SKM-1 (cell line): ENCODE results near the gene ADAM23.

Experiments used
- DNase-seq: peaks from one replicate; lab custom pipeline; 2025; ENCODE audit not compliant: unreplicated experiment; lab: John Stamatoyannopoulos, UW

Gene ADAM23

DNA sequence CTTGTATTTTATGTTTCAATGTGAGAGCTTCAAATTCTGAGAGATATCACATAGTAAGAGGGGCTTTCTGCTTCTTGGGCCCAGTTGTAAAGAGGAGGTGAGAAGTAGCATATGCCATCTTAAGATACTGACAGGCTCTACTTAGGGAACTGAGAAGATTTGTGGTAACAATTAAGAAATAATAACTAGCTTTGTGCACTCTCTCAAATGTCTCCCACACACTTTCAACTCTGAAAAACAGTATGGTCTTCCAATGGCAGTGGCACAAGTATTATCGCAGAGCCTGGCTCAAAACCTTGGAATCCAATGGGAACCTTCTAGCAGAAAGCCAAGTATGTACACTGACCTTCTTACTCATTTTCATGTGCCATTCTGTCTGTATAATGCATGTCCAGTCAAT is 118.6 kb downstream of the ADAM23 start:
- DNase-seq, result no peak

DNA sequence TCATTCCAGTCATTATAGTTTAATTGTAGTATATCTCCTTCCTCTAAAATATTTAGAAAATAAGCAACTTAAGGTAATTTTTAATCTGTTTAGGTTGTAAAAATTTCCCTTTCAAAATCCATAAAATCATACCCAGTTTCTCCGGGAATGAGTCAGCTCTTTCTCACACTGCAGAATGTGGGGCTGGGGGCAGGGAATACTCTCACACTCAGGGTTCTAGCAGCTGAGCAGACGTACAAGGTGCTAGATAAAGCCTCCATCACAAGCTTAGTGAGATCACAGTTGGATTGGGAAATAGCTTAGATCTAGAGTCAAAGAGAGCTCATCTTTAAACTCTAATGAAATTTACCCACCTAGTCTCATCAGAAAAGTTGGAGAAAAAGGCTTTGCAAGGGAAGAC is 119.0 kb downstream of the ADAM23 start:
- no peak for DNase-seq

DNA sequence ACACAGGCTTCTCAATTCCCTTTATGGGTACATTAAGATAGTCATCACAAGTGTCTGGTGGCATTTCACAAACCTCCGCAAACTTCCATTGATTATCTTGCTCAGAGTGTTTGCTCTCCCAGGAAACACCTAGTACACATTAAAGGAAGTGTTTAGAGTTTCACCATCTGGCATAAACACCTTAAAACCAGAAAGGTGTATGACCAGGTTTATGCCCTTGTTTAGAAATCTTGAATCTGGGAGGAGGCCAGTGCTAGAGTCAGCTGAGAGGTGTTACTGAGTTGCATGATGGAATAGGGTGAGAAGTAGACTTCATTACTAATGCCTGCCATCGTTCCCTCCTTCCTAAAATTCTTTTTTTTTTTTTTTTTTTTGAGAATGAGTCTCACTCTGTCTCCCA is 120.0 kb downstream of the ADAM23 start:
- DNase-seq, result no peak

DNA sequence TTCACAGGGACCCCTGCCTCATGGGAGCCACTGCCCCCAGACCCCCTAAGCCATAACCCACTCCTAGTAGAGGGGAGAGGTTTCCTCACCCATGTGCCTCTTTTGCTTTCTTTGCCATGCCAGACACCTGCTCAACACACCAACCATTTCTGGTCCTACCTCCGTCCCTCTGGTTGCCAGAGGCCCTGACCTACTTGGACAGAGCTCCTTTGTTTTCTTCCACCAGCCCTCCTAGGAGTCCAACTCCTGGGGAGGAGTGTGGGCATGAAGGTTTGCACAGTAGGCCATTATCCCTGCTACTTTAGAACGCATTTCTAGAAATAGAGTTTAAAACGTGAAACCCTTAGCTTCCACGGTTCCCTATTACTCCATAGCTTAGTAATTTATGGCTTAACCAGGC is 122.3 kb downstream of the ADAM23 start:
- DNase-seq, result no peak

DNA sequence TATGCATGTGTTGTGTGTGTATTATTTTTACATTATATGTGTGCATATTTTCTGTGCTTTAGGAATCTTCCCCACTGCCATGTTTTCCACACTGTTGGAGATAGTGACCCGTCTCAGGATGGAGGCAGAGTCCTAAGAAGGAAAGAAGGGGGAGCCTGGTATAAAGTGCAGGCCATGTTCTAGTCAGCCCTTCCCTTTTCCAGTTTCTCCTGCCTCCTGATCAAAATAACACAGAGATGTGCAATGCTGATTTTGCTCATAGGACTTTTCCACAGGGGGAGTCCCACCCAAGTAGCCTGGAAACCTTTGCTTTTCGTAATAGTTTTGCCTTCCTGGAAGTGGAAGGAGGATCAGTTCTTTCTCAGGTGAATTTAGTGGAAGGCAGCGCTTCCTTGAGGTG is 126.1 kb downstream of the ADAM23 start:
- DNase-seq, result no peak

DNA sequence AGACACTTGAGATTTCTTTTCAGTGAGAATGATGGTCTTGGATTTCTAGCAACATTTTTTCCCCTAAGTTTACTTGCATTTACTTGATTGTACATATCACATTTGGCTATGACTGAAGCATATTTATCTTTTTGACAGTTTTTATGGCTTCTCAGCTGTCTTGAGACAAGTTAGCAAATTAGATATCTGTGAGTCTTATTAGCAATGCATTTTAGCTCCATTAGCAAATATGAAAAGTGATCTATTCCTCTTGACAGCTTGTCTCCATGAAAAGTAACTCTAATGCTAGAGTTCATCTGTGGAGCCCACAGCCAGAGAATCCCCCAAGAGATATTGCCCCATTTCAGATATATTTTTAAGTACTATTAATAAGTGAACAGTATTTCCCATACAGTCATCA is 126.9 kb downstream of the ADAM23 start:
- no peak for DNase-seq

DNA sequence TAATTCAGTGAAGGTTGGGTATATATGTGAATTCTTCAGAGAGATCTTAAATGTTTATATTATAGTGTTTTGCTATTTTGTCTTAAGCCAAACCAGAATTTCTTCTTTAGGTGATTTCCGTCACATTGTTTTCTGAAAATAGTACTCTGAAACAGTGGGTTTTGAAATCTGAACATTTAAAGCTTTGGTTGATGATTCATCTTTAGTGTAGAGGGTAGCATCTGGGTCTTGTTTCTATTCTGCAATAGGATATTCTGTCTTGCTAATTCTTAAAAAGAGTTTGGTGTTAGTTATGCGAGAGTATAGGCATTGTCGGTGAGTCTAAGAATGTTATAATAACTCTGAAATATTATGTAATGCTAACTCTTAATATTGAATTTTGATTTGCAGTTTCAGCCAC is 129.4 kb downstream of the ADAM23 start:
- no peak for DNase-seq

DNA sequence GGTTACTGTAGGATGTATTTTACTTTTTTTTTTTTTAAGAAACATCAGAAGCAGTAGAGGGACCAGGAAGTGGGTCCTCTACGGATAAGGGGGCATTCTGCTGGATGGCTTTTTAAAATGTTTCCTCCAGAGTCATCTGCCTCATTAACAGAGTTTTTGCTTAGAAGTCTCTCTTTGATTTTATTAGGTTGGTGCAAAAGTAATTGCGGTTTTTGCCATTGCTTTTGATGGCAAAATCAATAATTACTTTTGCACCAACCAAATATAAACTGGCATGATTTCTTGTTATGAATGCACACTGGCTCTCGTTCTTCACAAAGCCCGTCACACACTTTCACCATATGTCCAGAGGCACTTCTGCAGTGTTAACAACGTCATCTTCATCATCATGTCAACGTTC is 130.5 kb downstream of the ADAM23 start:
- no peak for DNase-seq

DNA sequence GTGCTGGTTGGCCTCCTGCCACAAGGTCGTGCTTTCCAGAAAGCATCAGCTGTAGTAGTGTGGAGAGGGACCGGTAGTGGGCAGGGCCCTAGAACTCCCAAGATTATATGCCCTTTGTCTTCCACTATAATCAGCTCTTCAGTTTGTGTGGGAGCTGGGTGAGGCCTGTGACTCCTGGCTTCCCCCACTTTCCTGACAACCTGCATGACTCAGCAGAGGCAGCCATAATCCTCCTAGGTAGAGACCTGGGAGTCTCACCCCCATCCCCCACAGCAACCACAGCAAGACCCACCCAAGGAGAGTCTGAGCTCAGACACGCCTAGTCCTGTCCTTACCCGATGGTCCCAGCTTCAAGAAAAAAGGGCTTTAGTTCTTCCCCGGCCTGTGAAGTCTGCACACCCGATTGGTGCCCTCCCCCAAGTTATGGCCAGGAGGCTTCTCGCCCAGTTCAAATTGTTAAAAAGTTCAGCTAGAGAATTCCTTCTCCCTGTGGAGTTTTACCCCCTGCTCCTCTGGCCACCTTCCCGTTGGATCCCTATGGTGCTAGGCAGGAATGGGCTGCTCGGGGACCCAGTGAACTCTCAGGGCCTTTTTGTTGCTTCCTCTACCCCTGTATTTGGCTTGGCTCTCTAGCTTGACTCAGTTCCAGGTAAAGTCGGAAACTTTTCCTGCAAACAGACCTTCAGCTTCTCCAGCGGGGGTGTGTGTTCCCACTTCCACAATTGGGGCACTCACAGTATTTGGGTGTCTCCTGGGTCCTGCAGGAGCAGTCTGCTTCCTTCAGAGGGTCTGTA is 141.2 kb downstream of the ADAM23 start:
- DNase-seq, result no peak

DNA sequence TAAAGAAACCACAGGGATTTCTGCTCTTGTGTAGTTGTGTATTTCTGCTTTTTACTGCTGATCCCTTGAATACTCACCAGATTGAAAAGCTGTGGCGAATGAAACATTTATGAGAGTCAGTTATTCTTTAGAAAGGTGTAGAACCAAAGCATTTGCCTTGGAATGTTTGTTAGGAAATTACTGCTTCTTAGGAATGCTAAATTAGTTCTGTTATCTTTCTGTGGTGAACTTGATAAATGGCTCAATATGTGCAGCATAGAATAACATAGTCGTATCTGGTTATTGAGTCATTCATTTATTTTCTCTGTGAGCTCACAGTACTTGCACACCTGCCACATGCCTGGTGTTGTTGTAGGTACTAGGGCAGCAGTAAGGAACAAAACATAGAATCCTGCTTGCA is 142.0 kb downstream of the ADAM23 start:
- no peak for DNase-seq

DNA sequence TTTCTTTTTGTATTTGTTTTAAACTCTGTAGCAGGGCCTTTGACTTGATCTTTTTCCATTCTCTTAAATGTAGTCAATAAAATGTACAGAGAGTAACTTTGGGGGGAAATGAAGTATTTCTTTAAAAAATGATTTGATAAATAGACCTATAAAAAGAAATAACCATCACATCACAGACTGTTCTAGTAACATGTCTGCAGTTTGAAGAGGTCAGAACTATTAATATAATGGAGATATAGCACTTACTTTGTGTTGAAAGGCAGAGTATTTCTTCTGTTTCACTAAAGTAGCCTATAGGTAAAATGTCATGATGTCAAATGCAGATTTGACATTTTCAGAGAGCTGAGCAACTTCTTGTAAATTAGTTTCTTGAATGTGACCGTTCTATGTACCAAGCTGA is 143.3 kb downstream of the ADAM23 start:
- DNase-seq, result no peak

DNA sequence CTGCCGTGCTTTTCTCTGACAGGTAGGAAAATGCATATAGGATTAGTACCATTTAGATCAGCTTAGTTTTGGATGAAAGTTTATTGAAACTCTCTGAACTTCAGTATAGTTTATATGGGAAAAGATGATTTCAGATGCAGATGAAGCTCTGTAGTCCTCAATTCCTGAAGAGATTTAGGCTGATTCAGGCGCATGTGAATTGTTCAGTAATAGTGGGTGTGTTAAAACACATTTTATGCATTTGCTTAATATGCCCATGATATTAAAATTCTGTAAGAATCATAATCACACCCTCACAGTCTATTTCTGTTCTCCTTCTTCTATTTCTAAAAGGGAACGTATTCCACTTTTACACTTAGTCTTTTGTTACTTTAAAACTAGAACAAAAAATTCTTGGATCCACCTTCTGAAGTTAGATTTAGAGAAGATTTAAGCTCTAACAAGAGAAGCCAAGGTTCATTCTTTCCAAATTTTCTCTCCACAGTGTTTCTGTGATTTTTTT is 154.4 kb downstream of the ADAM23 start:
- DNase-seq, result no peak

DNA sequence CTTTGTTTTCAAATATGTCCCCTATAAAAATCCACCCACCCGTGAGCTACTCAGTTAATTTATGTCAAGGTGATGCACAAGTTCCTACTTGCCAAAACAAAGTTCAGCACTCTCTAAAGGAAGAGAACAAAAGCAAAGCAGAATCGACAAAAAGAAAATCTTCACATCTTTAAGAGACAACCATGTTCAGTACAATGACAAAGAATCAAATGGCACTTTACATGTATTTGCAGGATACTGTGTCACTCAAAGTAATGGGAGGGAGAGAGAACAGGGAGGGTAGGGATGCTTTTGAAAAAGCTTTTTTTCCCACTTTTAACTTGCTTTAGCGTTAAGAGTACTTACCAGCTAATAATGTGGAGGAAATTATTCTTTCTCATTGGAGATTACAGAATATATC is 159.9 kb downstream of the ADAM23 start:
- no peak for DNase-seq

DNA sequence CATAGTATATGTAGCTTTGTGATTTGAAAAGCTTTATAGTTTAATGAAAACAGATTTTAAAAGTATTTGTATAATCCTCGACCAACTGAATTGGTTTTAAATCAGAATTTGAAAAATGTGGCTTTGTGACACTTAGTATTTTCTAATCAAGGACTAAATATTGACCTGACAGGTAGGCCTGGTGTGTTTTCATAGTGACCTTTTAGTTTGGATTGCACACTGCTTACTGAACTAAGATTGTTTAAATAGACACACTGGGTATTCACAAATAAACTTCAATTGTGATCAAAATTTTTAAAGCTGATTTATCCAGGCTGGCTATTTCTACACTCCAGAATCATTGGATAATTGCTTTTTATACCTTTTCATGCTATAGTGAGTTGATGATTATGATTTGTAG is 167.1 kb downstream of the ADAM23 start:
- DNase-seq, result no peak

DNA sequence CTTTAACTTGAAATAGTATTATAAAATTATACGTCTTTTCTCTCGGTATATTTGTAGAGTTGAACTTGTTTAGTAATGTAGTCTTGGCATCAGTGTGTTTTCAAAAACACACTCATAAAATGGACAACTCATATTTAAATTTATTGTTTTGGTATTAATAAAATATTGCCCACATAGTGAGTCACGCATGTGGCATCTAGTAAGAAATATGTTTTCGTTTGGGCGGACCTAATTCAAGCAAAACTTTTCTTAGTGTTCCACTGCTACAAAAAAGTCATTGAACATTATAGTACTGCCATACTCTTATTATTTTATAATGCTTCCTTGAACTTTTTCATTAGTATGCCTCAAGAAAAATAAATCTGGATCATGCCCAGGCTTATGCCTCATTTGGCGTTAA is 167.9 kb downstream of the ADAM23 start:
- DNase-seq, result no peak

DNA sequence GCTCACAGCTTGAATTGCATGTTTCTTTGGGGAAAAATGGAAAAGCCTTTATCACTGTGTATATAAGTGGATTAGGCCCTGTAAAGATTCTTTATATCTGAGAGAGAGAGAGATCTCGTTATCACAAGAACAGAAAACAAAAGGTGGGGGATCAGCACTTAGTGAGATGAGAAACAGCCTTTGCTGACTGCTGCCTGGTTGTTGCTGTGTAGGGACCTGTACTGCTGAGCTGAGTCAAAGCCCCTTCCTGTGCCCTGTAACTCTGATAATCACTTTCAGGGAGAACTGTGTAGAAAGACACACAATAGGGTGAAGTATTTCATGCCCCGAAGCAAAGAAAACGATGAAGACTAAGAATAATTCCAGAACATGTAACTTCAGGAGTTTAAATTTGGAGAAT is 168.4 kb downstream of the ADAM23 start:
- no peak for DNase-seq

DNA sequence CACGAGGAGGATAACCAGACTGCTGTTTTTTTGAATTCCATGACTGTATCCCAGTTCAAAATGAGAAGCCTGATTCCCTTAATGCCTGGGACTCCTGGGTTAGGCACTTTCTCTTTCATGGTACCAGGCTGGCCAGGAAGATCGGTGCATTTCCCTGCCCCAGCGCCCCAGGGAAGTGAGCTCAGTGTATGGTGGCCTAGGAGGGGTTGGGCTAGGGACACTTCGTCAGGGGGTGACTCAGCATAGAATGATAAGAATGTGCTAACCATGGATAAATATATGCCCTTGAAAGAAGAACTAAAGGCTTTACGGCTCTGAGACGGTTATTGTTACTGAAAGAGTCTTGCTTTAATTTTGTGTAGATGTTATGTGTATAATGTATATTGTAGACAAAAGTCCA is 171.5 kb downstream of the ADAM23 start:
- no peak for DNase-seq

DNA sequence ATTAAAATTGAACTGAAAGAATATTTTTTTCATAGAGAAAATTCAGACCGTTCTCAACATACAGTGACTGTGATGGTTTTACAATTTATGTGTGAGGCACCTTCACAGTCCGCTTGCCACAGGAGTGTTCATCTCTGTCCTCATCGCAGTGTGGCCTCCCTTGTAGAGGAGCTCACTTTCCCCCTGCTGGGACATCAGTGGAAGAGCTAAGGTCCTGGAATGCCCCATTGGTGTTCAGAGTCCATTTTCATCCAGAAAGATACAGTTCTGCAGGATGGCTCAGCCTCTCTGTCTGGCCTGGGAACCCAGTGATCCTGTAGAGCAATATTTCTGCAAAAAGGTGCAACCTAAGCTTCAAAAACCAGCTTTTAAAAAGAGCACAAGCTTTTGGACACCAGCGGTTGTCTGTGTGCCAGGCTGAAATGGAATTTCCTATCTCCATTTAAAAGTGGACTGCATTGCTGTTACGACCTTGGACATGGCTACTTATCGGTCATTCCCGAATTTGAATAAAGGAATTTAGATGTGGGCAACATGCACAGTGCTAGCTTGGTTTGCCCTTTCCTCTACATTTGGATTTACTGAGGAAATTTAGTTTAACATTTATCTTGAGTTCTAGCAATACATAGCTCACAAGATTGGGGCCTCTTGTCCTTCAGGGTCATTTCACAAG is 172.2 kb downstream of the ADAM23 start:
- DNase-seq, result no peak

DNA sequence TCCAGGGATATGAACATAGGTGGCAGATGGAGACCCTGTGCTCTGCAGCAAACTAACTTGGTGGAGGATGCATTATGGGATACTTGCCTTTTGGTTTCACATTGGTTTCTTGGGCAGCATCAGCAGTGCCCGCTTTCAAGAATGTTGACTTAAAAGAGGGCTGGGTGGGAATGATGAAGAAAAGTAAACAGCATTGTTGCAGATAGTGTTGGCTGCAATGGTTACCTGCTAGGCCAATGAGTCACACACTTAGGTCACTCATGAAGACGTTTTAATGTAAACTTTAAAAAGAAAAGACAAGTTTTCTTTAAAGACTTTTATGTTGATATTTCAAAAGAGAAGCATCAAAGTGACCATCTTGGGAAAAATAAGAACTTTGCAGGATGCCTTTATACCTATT is 172.8 kb downstream of the ADAM23 start:
- DNase-seq, result no peak

DNA sequence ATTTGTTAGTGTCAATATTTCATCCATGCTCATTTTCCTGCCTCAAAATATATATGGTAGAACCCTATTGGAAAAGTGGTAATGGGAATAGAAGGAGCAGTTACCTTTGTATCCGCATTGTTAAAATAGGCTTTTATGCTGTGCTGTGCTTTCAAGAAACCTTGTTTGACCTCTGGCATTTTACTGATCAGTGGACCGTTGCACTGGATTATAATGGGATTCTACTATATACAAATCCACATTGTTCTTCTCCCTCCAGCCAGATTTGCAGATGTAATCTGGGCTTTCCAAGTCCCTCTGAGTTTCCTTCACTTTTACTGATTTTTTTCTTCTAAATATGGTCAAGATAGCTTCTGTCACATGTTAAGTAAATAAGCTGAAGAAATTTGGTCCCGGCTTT is 175.7 kb downstream of the ADAM23 start:
- no peak for DNase-seq

DNA sequence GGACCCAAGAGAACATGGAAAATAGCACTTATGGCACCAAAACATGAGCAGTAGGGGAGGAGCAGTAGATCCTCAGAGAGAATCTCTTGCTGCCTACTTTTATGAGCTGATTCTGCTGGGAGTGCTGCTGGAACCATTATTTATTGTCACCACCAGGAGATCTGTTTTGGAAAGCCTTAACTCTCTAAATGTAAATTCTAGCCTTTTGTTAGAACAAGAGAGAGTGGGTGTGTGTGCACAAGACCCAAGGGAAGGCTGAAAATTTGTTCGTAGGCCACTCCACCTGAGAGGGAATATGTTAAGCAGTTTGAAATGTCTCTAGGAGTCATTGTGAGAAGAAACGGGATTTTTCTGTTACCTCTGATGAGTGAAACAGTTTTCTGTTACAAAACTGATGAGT is 182.8 kb downstream of the ADAM23 start:
- no peak for DNase-seq

DNA sequence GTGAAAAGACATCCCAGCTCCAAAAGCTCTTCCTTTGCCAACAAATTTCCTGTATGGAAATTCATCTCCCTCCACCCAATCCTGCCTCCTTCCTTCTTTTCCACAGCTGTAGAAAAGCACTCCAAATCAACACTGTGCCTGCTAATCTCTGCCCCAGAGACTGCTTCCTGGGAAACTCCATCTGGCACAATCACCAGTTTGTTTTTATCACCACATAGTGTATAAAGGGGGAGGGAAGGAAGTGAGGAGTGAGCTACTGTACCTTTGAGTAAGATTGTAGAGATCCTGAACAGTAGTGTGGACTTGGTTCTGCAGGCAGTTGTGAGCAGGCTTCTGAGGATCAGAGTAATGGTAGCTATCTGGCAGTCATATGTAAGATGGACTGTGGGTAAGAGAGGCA is 184.3 kb downstream of the ADAM23 start:
- no peak for DNase-seq

DNA sequence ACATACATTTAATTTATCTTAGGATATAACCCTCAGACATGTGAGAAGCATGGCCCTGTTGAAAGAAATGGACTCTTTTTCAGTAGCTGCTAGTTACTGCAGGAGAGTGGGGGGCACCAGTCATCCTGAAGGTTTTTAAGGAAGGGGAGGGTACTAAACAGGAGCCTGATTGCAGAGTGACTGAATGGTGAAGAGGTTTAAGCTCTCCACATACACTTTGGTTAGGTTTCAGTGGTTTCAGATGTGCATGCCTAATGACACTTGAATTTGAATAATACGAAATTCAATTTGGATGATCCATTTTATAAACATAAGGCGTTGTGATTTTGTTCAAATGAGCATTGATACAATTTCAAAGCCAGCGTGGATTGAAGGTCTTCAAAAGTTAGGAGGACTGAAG is 188.0 kb downstream of the ADAM23 start:
- DNase-seq, result no peak
